Activated CD4-positive, alpha-beta T cell treated with anti-CD3 and anti-CD28 coated beads for 48 hours (primary cell): ENCODE measurements around the gene SWSAP1.

Experiments used
- DNase-seq: peaks from one replicate; pipeline ENCODE4 v3.0.0-alpha.2; 2020

SWSAP1 gene

DNA sequence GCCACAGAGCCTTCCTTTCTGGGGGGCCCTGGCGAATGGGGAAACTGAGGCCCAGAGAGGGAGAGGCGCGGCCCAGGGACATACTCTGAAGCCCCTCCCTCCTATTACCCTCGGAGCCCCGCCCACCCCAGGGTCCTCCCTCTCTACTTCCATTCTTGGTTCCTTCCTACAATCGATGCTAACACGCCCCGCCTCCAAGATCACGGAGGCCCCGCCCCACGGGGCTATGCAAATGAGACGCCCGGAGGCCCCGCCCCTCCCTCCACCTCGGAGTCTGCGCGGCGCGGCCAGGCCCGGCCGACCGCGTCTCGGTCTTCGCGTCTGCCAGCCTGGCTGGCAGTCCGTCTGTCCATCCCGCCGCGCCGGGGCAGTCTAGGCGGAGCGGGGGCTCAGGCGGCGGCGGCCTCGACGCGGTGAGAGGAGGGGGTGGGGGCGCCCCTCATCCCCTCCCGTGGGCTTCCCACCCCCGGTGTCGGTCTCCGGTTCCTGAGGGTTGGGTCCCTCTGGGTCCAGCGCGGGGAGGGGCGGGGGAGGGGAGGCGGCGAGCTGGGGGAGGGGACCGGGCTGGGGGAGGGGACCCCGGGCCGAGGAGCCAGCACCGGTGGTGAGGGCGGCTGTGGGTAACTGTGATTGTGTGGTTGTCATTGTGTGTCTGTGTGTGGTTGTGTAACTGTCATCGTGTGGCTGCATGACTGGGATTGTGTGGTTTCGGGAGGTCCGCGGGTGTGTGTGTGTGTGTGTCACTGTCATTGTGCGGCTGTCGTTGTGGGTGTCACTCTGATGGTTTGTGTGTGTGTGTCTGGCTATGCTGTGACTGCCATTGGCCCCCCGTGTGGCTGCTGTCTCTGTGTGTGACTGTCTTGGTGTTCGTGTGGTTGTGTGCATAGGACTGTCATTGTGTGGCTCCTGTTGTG, 19.0 kb upstream of the SWSAP1 start, which contains the start of gene PLPPR2:
PLPPR2 (plus strand) TSS at position 273 of the 914 bp plus-strand sequence. CDS start 2,242 bp downstream, outside the sequence.
- DNase-seq = peak; percentile 94

DNA sequence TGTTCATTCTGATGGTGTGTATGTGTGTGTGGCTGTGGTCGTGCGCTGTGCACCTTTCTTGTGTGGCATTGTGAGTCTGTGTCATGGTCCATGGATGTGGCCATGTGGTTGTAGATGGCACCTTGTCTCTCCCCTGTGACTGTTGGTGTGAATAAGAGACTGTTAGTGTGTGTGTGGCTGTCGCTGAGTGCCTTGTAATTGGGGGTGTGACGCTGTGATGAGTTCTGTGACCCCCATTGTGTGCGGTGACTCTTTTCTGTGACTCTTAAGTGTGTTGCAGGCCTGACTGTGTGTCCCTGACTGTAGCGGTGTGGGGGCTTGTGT, 18.4 kb upstream of the SWSAP1 start:
- no peak for DNase-seq

DNA sequence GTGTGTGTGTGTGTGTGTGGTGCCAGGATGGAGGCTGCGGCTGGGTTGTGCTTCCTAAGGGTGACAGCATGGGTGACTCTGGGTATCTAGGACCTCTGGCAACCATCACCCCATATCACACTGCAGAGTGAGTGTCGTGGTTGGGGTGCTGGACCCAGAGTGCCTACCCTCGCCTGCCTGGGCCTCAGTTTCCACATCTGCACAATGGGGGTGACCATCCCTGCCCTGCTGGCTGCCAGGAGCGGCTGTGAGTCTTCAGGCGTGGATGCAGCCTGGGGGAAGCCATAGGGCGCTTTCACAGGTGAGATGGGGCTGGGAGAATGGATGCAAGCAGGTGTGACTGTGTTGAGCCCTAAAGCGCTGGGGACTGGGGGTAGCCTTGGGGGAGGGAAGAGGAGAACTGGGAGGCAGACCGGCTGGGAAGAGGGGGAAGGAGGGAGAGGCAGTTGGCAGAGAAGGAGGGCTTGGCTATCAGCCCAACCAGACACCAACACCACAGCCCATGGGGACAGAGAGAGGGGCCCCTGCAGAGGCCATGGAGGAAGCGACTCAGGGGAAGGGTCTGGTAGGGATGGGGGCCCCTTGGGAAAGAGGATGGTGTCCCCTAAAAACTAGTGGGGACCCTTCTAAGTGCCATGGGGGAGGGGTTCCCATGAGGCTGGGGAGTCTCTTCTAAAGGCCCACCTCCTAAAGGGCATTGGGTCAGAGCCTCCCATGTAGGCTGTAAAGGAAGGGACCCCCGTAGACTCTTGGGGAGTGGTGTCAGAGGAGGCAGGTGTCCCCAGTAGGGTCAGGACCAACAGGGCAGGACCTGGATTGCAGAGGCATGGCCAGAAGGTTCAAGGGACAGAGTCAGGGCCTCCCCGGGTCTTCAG, 17.6 kb upstream of the SWSAP1 start:
- no peak for DNase-seq

DNA sequence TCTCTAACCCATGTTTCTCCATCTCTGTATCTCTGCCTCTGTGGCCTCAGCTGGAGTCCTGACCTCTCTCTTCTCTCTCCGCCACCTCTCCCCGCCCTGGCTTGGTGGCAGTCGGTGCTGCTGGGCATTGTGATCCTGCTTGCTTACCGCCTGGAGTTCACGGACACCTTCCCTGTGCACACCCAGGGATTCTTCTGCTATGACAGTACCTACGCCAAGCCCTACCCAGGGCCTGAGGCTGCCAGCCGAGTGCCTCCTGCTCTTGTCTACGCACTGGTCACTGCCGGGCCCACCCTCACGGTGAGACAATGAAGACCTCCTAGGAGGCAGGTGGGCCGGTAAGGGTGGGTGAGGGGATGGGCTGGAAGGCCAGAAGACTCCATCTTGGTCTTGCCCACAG, 15.0 kb upstream of the SWSAP1 start:
- no peak for DNase-seq

DNA sequence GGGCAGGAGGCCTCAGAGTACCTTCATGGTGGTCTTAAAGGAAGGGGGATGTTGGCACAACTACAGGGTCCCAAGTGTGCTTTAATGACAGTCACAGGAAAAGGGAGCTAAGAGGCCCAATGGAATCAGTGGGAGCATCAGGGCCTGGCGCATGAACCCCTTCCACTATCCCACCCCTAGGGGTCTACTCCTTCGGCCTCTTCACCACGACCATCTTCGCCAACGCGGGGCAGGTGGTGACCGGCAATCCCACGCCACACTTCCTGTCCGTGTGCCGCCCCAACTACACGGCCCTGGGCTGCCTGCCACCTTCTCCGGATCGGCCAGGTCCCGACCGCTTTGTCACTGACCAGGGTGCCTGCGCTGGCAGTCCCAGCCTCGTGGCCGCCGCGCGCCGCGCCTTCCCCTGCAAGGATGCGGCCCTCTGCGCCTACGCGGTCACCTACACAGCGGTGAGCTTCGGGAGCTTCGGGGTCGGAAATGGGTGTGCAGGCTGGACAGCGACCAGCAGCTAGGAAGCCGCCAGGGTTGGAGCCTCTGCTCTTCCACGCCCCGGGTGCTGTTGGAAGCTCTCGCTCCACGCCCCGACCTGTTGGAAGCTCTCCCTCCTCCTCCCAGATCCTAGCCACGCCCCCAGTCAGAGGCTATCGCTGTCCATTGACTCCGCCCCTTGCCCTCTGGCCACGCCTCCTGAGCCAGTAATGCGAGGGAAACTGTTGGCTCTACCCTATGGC, 13.3 kb upstream of the SWSAP1 start:
- DNase-seq = peak; percentile 58

DNA sequence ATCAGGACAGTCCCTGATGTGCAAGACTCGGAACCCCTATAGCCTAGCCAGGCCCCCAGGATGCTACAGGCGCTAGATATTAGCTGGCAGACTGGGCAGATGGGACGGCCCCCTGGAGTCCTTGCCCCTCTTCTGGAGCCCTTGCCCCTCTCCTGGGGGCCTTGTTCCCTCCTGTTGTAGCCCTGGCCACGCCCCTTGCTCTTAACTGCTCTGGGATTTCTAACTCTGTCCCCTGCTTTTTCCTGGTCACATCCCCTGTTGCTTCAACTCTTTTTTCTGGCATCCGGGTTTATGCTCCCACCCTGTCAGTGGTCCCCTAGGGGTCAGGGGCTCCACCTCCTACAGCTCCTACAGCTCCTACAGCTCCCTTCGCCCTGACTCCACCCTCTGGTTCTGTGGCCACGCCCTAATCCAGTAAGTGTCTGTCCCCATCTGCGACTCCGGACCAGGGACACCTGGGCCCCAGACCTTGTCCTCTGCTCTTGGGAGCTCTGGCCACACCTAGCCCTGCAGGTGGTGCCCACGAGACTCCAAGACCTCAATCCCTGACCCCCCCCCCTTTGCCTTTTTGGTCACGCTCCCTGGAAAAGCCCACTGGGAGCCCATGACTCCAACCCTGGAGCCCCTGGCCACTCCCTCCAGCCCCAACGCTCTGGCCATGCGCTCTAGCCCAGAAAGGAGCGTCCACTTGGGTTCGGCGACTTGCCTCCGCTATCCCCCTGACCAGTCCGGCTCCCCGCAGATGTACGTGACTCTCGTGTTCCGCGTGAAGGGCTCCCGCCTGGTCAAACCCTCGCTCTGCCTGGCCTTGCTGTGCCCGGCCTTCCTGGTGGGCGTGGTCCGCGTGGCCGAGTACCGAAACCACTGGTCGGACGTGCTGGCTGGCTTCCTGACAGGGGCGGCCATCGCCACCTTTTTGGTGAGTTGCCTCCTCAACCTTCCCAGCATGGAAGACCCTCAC, 12.4 kb upstream of the SWSAP1 start:
- DNase-seq = no peak

DNA sequence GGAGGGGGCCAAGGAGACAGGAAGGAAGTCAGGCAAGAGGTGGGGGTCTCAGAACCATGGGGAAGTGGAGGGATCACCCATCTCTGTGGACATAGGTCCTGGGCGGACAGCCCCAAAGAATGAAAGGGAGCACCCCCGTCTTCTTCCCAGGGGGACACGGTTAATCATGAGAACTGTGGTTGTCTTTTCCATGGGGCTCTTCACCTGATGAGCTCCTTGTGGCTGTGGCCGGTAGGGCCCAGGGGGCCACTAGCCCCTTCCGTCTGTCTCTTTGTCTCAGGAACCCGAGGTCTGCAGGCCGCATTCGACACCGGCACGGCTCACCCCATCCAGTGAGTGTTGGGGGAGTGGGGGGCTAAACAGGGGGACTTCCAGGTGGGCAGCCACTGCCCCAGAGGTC, 10.6 kb upstream of the SWSAP1 start:
- no peak for DNase-seq

DNA sequence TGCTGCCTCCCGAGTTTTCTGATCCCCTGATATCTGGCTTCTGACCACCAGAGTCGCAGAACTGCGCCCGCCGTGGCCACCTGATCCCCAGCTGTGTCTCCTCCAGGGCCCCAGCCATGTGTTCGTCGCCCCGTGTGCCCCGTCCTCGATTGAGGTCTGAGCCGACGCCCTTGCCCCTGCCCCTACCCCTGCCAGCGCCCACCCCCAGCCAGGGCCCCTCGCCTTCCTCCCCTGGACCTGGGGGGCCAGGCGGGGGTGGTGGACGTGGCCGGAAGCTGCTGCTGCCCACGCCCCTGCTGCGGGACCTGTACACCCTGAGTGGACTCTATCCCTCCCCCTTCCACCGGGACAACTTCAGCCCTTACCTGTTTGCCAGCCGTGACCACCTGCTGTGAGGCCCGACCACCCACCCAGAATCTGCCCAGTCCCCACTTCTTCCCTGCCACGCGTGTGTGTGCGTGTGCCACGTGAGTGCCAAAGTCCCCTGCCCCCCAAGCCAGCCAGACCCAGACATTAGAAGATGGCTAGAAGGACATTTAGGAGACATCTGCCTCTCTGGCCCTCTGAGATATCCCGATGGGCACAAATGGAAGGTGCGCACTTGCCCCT, 10.1 kb upstream of the SWSAP1 start:
- DNase-seq = no peak

DNA sequence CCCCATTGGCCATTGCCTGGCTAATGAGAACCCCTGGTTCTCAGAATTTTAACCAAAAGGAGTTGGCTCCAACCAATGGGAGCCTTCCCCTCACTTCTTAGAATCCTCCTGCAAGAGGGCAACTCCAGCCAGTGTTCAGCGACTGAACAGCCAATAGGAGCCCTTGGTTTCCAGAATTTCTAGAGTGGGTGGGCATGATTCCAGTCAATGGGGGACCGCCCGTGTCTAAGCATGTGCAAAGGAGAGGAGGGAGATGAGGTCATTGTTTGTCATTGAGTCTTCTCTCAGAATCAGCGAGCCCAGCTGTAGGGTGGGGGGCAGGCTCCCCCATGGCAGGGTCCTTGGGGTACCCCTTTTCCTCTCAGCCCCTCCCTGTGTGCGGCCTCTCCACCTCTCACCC, 9.5 kb upstream of the SWSAP1 start:
- DNase-seq = no peak

DNA sequence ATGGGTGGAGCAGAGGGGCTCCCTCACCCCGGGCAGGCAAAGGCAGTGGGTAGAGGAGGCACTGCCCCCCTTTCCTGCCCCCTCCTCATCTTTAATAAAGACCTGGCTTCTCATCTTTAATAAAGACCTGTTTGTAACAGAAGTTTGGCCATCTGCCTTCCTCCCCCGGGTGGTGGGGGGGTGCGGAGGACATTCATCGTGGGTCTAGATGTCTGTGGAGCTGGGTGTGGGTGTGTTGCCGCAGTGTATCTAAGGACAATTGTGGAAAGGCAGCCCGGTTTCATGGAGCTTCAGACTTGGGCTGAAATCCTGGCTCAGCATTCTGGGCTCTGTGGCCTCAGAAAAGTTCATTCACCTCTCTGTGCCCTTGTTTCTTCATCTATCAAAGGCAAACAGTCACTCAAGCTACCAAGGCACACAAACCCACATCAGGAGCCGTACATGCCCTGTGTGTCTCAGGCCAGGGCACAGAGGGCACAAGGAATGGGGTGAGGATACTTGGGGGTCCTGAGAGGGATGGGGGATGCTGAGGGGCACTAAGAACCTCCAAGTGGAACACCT, 8.8 kb upstream of the SWSAP1 start:
- no peak for DNase-seq

DNA sequence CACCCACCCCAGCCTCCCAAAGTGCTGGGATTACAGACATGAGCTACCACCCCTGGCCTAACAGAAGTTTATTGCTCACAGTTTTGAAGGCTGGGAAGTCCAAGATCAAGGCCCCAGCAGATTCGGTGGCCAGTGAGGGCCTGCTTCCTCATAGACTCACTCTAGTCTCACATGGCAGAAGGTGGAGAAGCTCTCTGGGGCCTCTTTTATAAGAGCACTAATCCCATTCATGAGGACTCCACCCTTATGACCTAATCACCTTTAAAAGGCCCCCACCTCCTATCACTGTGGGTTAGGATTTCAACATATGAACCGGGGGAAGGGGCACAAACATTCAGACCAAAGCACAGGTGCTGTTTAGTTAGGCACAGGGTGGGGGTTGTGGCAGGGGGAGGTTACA, 6.9 kb upstream of the SWSAP1 start:
- DNase-seq = no peak

DNA sequence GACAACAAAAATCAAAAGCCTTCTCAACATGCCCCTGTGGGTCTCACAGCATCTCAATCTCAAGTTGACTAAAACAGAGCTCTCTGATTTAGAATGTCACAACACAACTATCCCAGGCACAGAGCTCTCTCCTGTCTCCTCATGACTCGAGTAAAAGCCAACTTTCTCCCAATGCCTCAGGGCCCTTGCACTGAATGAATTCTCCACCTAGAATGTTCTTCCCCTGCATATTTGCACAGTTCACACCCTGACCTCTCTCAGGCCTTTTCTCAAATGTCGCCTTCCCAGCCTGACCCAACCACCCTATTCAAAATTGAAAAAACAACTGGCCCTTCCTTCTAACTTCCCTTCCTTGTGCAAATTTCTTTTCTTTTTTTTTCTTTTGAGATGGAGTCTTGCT, 3.7 kb upstream of the SWSAP1 start:
- no peak for DNase-seq

DNA sequence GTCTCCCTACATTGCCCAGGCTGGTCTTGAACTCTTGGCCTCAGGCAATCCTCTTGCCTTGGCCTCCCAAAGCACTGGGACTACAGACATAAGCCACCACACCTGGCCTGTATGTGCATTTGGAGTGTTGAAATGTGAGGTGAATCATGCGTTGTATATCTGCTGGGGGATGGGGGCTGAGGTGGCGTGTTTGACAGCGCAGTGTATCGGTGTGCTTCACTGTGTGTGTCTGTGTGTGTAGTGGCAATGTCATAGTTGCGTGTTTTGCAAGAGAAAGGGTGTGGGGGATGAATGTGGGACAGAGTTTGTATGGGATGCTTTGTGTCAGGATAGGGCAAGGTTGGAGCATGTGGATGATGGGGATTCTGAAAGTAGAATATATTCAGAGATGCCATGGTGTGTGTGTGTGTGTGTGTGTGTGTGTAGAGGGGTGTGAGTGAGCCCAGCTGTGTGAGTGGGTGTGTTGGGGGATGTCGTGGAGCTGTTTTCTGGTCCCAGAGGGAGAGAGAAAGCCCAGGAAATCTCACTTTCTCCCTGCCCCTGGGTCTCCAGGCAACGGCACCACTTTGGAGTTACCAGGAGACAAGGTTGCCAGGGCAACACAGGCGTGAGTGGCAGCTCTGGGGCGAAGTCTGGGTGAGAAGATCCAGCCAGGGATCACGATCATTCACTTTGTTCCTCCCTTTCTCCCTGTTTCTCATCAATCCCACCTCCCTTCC, 1.1 kb upstream of the SWSAP1 start:
- DNase-seq = no peak

DNA sequence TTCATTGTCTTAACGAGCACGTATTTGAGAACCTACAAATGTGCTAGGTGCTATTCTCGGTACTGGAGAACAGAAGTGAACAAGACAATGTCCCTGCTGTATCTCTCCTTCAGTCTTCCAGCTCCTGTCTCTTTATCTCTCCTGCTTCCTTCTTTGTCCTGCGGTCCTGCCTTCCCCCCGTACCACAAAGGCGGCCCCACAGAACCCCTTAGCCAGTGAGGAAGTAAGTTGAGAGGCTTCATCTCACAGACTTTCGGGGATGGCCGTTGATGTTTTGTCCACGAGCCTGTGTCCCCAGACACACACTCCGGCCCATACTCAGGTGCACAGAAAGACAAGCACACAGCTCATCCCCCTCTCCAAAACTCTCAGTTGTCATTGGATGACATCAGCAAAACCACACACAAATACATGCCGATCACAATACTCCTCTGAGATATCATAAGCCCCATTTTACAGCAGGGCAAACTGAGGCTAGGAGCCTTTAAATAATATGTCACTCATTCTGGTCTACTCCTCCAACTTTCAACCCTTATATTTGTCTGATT, 507 bp upstream of the SWSAP1 start:
- DNase-seq = no peak

DNA sequence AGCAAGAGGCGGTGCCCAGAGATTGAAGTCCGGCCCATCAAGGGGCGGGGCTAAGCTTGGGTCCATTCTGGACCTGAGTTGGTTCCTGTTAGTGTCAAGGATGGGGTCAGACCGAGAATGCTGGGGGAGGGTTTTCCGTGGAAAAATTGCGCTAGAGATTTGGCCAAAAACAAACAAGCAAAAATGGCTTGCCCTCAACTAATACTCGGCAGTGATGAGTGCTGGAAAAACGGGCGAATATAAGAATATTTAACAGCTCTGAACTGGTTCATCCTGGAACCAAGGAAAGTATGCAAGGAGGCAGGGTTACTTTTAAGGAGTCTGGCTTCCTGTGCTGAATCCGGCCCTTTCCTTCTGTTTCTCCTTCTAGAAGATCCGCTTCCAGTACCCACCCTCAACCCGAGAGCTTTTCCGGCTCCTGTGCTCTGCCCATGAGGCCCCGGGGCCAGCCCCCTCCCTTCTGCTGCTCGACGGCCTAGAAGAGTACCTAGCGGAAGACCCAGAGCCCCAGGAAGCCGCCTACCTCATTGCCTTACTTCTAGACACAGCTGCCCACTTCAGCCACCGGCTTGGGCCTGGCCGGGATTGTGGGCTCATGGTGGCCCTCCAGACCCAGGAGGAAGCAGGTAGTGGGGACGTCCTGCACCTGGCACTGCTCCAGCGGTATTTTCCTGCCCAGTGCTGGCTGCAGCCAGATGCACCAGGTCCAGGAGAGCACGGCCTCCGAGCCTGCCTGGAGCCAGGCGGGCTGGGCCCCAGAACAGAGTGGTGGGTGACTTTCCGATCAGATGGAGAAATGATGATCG, 880 bp downstream of the SWSAP1 start:
- DNase-seq = peak; percentile 82

DNA sequence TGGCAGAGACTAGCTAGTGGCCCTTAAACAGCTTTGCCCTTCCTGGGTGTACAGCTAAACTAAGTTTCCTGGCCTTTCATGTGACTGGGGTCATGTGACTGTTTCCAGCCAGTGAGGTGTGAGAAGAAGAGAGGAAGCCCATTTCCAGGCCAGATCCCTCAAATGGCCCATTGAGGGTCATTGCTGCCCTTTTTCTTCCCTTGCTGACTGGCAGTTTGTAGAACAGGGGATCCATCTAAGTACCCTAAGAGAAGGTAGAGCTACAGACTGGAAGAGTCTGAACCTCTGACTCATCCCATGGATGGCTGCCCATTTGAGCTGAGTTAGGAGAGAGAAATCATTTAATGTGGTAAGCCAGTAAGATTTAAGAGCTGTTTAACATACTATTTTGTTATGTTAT, 2.8 kb downstream of the SWSAP1 start:
- peak; percentile 40 for DNase-seq

DNA sequence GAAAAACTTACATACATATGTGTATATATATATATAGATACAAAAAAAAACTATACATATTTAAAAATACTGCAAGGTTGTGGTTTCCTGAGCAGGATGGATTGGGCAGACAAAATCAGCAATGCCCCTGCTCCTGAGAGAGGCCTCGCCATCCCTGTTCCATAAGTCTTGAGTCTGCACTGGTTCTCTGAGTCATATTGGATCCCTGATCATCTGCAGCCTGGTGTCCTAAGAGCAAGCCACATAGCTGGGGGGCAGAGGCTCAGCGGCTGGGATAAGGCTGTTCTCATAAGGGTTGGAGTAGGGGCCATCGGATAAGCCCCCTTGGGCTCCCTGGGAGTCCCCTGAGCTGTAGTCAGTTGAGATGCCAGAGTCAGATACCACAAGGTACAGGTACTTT, 3.3 kb downstream of the SWSAP1 start:
- no peak for DNase-seq

DNA sequence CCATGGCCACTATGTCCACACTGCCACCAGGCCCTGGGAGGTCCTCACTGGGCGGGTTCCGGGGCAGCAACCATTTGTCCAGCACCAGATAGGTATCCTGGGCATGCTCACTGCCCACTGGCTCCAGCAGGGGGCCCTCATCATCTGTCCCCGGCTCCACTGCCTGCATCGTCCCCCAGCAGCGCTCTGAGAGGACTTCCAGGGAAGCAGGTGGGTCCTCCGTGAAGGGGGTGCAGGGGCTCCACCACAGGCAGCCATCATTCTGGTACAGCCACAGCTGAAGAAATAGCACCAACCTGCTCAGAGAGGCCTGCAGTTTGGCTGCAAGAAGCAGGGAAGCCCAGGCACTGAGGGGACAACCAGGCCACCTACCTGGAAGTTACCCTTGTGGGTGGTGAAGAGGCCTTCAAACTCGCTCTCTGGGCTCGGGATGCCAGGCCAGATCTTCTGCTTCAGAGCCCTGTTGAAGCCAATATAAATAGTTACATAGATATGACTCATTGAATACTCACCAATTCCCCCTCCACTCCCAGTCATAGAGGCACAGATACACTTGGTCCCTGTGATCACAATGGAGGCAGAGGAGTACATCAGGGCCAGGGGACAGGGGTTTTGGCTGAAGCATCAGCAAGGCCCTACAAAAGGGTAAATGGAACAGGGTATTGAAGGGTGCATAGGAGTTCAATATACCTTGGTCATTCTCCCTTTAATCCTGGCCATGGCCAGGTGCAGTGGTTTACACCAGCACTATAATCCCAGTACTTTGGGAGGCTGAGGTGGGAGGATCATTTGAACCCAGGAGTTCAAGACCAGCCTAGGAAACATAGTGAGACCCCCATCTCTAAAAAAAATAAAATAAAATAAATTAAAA, 4.1 kb downstream of the SWSAP1 start:
- peak; percentile 36 for DNase-seq
